Natural killer cell (primary cell): Measurements from ENCODE around the gene BMPR1A. TPM values are rescaled to one million over a fixed set of nuclear protein-coding genes. Genes with fewer than 3 reads are reported as not detected.

Experiments used
- ATAC-seq, 3 donors: fragments of 150-1000 bp in 2 of 3; fragments of 200-7000 bp in 1 of 3; cut with Tn5 transposase; 1 replicate in 1 of 3; 2 replicates in 2 of 3; pipeline ENCODE4 v1.10.0; 2021; ENCODE audit warnings: mild to moderate bottlenecking in 2 of 3, moderate library complexity in 2 of 3
- DNase-seq, 2 donors: peaks; one replicate each; pipeline versions ENCODE4 v3.0.0 to v3.0.0-alpha.2; 2013 to 2021; ENCODE audit warnings: mixed read lengths in 1 of 2
- H3K27ac ChIP-seq: one replicate; pipeline ENCODE4 v1.5.1; 2013; ENCODE audit warnings: mild to moderate bottlenecking, low read length
- H3K27me3 ChIP-seq: one replicate; pipeline ENCODE4 v1.6.1; 2013; ENCODE audit warnings: low read length; ENCODE audit not compliant: control insufficient read depth, insufficient read depth
- H3K36me3 ChIP-seq: one replicate; pipeline ENCODE4 v1.6.1; 2013; ENCODE audit warnings: low read length; ENCODE audit not compliant: control insufficient read depth, insufficient read depth
- H3K4me1 ChIP-seq: one replicate; pipeline ENCODE4 v1.6.1; 2013; ENCODE audit warnings: low read length; ENCODE audit not compliant: control insufficient read depth, insufficient read depth
- H3K4me3 ChIP-seq: one replicate; pipeline ENCODE4 v1.5.1; 2013; ENCODE audit warnings: low read length
- H3K9me3 ChIP-seq: one replicate; pipeline ENCODE4 v1.6.1; 2013; ENCODE audit warnings: low read length; ENCODE audit not compliant: control insufficient read depth, insufficient read depth
- H3K27ac Mint-ChIP-seq, 2 donors: one replicate each; pipeline ENCODE4 v1.8.0; 2022; ENCODE audit warnings: mild to moderate bottlenecking in 2 of 2, mixed read lengths in 2 of 2, moderate library complexity in 1 of 2
- H3K27me3 Mint-ChIP-seq, 2 donors: one replicate each; pipeline ENCODE4 v1.8.0; 2022; ENCODE audit warnings: low read depth in 2 of 2, mixed read lengths in 2 of 2
- H3K36me3 Mint-ChIP-seq: one replicate; pipeline ENCODE4 v1.8.0; 2022; ENCODE audit warnings: mixed read lengths
- H3K4me1 Mint-ChIP-seq, 2 donors: one replicate each; pipeline ENCODE4 v1.8.0; 2022; ENCODE audit warnings: mixed read lengths in 2 of 2
- H3K4me3 Mint-ChIP-seq: one replicate; pipeline ENCODE4 v1.8.0; 2022; ENCODE audit warnings: mild to moderate bottlenecking, moderate library complexity, mixed read lengths
- H3K9me3 Mint-ChIP-seq, 2 donors: one replicate each; pipeline ENCODE4 v1.8.0; 2022; ENCODE audit warnings: mixed read lengths in 2 of 2
- WGBS: methylation state at CpG from one replicate; pipeline ENCODE4 v1.1.7; 2013; ENCODE audit warnings: missing lambda C conversion rate; ENCODE audit not compliant: insufficient coverage; 5-methylcytosine and 5-hydroxymethylcytosine counted together
- intact Hi-C: fragments of 100-400 bp; cut with micrococcal nuclease; formaldehyde crosslinking; loops from one replicate; pipeline ENCODE4 v1.14.2; 2022
- total RNA-seq, 4 donors: library from RNA; stranded (reverse); fragments of 120-200 nt in 1 of 4; gene quantifications; one replicate each; pipeline versions ENCODE4 v1.2.3 to v1.2.4, GENCODE V29; 2013 to 2022
- TF ChIP-seq, protein P1 (sequence below): fragments of 200-600 bp; IDR thresholded peaks from one replicate; pipeline ENCODE4 v1.8.0; 2022; ENCODE audit warnings: antibody characterized with exemption

Gene BMPR1A
- total RNA-seq, 3 donors from 2014 or later (not counting 1 experiment from before 2014, with no cell fraction given): 5.5 to 8.1 (median 7.7) TPM

DNA sequence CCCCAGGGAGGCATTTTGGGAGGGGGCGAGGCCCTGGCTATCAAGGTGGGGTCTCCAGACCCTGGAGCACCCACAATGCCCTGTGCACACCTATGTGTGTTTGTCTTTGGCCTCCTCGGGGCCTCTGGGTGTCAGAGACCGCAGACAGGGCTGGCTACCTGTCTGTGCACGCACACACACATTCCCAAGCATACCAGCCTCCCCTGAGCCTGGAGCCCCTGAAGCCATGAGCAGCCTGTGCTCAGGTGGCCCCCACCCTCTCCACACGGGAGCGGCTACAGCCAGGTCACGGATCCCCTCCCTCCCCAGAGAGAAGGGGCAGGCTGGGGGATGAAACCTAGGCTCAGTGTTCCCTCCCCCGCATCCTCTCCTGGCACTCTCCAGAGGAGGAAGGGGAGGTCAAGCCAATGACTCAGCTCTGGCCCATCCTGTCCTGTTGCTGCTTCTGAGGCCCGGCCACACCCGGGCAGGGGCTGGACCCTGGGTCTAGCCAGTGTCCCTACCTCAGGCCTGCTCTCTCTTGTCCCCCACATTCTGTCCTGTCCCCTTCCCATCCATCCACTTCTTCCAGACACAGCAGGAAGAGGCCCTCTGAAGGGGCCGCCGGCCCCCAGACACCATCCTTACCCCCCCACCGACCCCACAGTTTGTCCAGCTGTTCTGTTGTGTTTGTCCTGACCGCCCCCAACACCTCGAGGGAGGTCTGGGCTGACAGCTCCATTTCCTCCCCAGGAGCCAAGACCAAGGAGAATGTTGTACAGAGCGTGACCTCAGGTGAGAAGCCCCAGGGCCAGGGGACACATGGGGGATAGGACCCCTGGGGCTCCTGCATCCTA lies 202.7 kb downstream of the BMPR1A start:
- Mint-ChIP-seq H3K9me3 (no peaks in the 10 kb centered on the region), H3K36me3 (no peaks in the 10 kb centered on the region), H3K4me3 (no peak overlapping the region), H3K4me1 (no peaks in the 10 kb centered on the region), H3K27me3 (no peaks in the 10 kb centered on the region), H3K27ac (no peak overlapping the region)
- DNase-seq (no peak), ATAC-seq (no peak)
- no peak overlapping the region for H3K27ac ChIP-seq
- H3K36me3 ChIP-seq: no peaks in the 10 kb centered on the region
- intact Hi-C loops: no loop called here
- WGBS: 73% methylated on average over 16 of the region's 16 CpGs
- peaks cover 13% of the 10 kb centered on the region for H3K4me1 ChIP-seq
- no peaks in the 10 kb centered on the region for H3K9me3 ChIP-seq
- no peak overlapping the region for H3K4me3 ChIP-seq
- TF ChIP-seq, protein P1, sequence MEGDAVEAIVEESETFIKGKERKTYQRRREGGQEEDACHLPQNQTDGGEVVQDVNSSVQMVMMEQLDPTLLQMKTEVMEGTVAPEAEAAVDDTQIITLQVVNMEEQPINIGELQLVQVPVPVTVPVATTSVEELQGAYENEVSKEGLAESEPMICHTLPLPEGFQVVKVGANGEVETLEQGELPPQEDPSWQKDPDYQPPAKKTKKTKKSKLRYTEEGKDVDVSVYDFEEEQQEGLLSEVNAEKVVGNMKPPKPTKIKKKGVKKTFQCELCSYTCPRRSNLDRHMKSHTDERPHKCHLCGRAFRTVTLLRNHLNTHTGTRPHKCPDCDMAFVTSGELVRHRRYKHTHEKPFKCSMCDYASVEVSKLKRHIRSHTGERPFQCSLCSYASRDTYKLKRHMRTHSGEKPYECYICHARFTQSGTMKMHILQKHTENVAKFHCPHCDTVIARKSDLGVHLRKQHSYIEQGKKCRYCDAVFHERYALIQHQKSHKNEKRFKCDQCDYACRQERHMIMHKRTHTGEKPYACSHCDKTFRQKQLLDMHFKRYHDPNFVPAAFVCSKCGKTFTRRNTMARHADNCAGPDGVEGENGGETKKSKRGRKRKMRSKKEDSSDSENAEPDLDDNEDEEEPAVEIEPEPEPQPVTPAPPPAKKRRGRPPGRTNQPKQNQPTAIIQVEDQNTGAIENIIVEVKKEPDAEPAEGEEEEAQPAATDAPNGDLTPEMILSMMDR: no peak
- H3K27me3 ChIP-seq: no peaks in the 10 kb centered on the region

DNA sequence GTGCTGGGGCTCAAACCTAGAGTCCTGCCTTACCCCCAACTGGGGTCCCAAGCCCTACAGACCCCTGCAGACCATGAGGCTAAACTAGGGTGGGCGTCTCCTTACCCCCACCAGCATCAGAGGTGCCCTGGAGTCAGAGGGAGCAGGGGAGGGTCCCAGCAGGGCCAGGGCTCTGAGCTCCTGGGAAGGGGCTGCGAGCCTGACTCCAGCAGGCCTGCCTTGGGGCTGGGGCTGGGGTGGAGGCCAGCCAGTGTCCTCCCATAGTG lies 203.3 kb downstream of the BMPR1A start:
- Mint-ChIP-seq H3K4me1 (no peaks in the 10 kb centered on the region), H3K36me3 (no peaks in the 10 kb centered on the region), H3K27ac (no peak overlapping the region), H3K4me3 (no peak overlapping the region), H3K9me3 (no peaks in the 10 kb centered on the region), H3K27me3 (no peaks in the 10 kb centered on the region)
- no peak for ATAC-seq
- no peaks in the 10 kb centered on the region for H3K27me3 ChIP-seq
- DNase-seq: no peak
- 82% methylated on average over 2 of the region's 2 CpGs for WGBS
- peaks cover 13% of the 10 kb centered on the region for H3K4me1 ChIP-seq
- H3K36me3 ChIP-seq: no peaks in the 10 kb centered on the region
- no peak overlapping the region for H3K27ac ChIP-seq
- H3K9me3 ChIP-seq: no peaks in the 10 kb centered on the region
- H3K4me3 ChIP-seq: no peak overlapping the region
- intact Hi-C loops: no loop called here
- TF ChIP-seq, protein P1: no peak

DNA sequence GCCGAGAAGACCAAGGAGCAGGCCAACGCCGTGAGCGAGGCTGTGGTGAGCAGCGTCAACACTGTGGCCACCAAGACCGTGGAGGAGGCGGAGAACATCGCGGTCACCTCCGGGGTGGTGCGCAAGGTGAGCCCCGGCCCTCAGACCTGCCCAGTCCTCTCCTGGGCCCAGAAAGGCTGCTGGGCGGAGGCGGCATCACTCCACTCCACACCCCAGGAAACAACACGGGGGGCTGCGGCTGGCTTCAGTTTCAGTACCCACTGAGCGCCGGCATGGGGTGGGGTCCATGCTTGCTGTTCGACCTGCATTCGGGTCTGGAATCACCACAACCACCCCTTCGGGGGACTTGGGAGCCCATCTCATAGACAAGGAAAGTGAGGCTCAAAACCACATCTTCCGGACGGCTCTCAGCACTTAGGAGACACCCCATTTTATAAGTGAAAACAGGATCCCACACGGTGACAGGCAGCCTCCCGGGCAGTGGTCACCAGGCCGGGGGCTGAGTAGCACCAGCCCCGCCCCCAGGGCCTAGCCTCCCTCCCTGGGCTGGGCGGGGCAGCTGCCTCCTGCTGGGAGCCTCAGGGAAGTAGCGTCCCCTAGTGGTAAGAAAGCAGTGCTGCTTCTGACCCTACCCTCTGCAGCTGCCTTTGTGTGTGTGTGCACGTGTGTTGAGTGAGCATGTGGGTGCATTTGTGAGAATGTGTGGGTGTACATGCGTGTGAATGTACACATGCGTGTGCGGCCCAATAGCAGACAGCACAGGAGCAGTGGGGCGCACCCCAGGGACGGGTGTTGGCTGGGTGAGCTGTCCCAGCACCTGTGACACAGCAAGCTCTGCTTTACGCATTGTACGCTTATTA lies 203.8 kb downstream of the BMPR1A start:
- intact Hi-C loops: no loop called here
- Mint-ChIP-seq H3K9me3 (no peaks in the 10 kb centered on the region), H3K36me3 (no peaks in the 10 kb centered on the region), H3K27ac (no peak overlapping the region), H3K4me1 (no peaks in the 10 kb centered on the region), H3K4me3 (no peak overlapping the region), H3K27me3 (no peaks in the 10 kb centered on the region)
- Histone ChIP-seq H3K36me3 (no peaks in the 10 kb centered on the region), H3K9me3 (no peaks in the 10 kb centered on the region), H3K27me3 (no peaks in the 10 kb centered on the region), H3K4me1 (peaks cover 13% of the 10 kb centered on the region), H3K4me3 (no peak overlapping the region), H3K27ac (no peak overlapping the region)
- peak in 1 of 2 donors; percentile 73 for DNase-seq
- ATAC-seq: peak; percentile 47 to 75 (median 65)
- TF ChIP-seq, protein P1: no peak
- 83% methylated on average over 37 of the region's 37 CpGs for WGBS
